Astrocyte (in vitro differentiated cells and primary cell): Measurements from ENCODE around the gene UMOD. TPM values are rescaled to one million over a fixed set of nuclear protein-coding genes. Genes with fewer than 3 reads are reported as not detected.

Experiments used
- DNase-seq: peaks from one replicate; pipeline ENCODE4 v3.0.0-alpha.2; 2010; ENCODE audit warnings: low read depth
- FAIRE-seq: peaks from 2 replicates; lab custom pipeline; 2011; peaks lifted over from hg19 to GRCh38; lab: Jason Lieb, UNC
- H2AFZ ChIP-seq: 2 replicates; pipeline ENCODE4 v1.6.0; 2012; ENCODE audit warnings: low read depth, low read length, inconsistent platforms
- H3K27ac ChIP-seq: 2 replicates; pipeline ENCODE4 v1.5.1; 2011; ENCODE audit warnings: low read depth, low read length, inconsistent platforms
- H3K27me3 ChIP-seq: 2 replicates; pipeline ENCODE4 v1.6.0; 2011; ENCODE audit warnings: low read length, inconsistent platforms; ENCODE audit not compliant: insufficient read depth
- H3K36me3 ChIP-seq: 2 replicates; pipeline ENCODE4 v1.5.1; 2011; ENCODE audit warnings: low read length, inconsistent platforms; ENCODE audit not compliant: insufficient read depth
- H3K4me1 ChIP-seq: 2 replicates; pipeline ENCODE4 v1.5.1; 2011; ENCODE audit warnings: low read length, inconsistent platforms; ENCODE audit not compliant: insufficient read depth
- H3K4me2 ChIP-seq: 2 replicates; pipeline ENCODE4 v1.6.0; 2012; ENCODE audit warnings: low read length, inconsistent platforms
- H3K4me3 ChIP-seq: 2 replicates; pipeline ENCODE4 v1.5.1; 2011; ENCODE audit warnings: low read depth, mild to moderate bottlenecking, low read length, inconsistent platforms; ENCODE audit not compliant: insufficient read depth
- H3K79me2 ChIP-seq: 2 replicates; pipeline ENCODE4 v1.6.0; 2012; ENCODE audit warnings: mild to moderate bottlenecking, low read length, inconsistent platforms; ENCODE audit not compliant: insufficient read depth
- H3K9ac ChIP-seq: 2 replicates; pipeline ENCODE4 v1.6.0; 2012; ENCODE audit warnings: mild to moderate bottlenecking, low read length, inconsistent platforms
- H3K9me3 ChIP-seq: 2 replicates; pipeline ENCODE4 v1.5.1; 2012; ENCODE audit warnings: low read depth, mild to moderate bottlenecking, low read length, inconsistent platforms; ENCODE audit not compliant: insufficient read depth
- H4K20me1 ChIP-seq: 2 replicates; pipeline ENCODE4 v1.6.0; 2012; ENCODE audit warnings: low read length, inconsistent platforms; ENCODE audit not compliant: insufficient read depth
- H3K27ac Mint-ChIP-seq: one replicate; pipeline ENCODE4 v1.8.0; 2021; ENCODE audit warnings: mild to moderate bottlenecking, mixed read lengths; ENCODE audit not compliant: unreplicated experiment
- H3K27me3 Mint-ChIP-seq: one replicate; pipeline ENCODE4 v1.8.0; 2021; ENCODE audit warnings: low read depth, mixed read lengths; ENCODE audit not compliant: unreplicated experiment
- H3K36me3 Mint-ChIP-seq: one replicate; pipeline ENCODE4 v1.8.0; 2021; ENCODE audit warnings: low read depth, mixed read lengths; ENCODE audit not compliant: unreplicated experiment
- H3K4me1 Mint-ChIP-seq: one replicate; pipeline ENCODE4 v1.8.0; 2021; ENCODE audit warnings: low read depth, mixed read lengths; ENCODE audit not compliant: unreplicated experiment
- H3K4me3 Mint-ChIP-seq: one replicate; pipeline ENCODE4 v1.8.0; 2021; ENCODE audit warnings: mild to moderate bottlenecking, moderate library complexity, mixed read lengths; ENCODE audit not compliant: unreplicated experiment
- H3K9me3 Mint-ChIP-seq: one replicate; pipeline ENCODE4 v1.8.0; 2021; ENCODE audit warnings: mild to moderate bottlenecking, mixed read lengths; ENCODE audit not compliant: unreplicated experiment
- CTCF ChIP-seq: IDR thresholded peaks from 2 replicates; pipeline ENCODE4 v1.5.1; 2011; ENCODE audit warnings: low read depth, mild to moderate bottlenecking, inconsistent platforms, low read length, moderate library complexity; ENCODE audit not compliant: insufficient read depth
- EZH2 ChIP-seq: IDR thresholded peaks from 2 replicates; pipeline ENCODE4 v1.6.1; 2012; ENCODE audit warnings: mild to moderate bottlenecking, low read length, inconsistent platforms; ENCODE audit not compliant: insufficient read depth
- total RNA-seq: library from RNA; stranded (reverse); gene quantifications from 2 replicates; pipeline ENCODE4 v1.2.1, GENCODE V29; 2021

Gene UMOD
- total RNA-seq, 1 donor from 2014 or later, result not detected

GRCh38 chr16:20397468-20398074 lies 45.1 kb upstream of the UMOD start:
- Histone ChIP-seq H3K4me1 (no peaks in the 10 kb centered on the region), H3K4me2 (no peak overlapping the region), H2AFZ (no peak overlapping the region), H4K20me1 (no peaks in the 10 kb centered on the region), H3K9me3 (no peaks in the 10 kb centered on the region), H3K36me3 (no peaks in the 10 kb centered on the region), H3K27ac (no peak overlapping the region), H3K79me2 (no peaks in the 10 kb centered on the region), H3K9ac (no peak overlapping the region), H3K27me3 (no peaks in the 10 kb centered on the region), H3K4me3 (no peak overlapping the region)
- H3K27me3 Mint-ChIP-seq, result peaks cover 4% of the 10 kb centered on the region
- H3K27ac Mint-ChIP-seq, result no peak overlapping the region
- no peaks in the 10 kb centered on the region for H3K9me3 Mint-ChIP-seq
- TF ChIP-seq EZH2 (no peak), CTCF (no peak)
- H3K4me1 Mint-ChIP-seq, result peaks cover 6% of the 10 kb centered on the region
- H3K36me3 Mint-ChIP-seq, result no peaks in the 10 kb centered on the region
- H3K4me3 Mint-ChIP-seq, result no peak overlapping the region
- FAIRE-seq (no peak), DNase-seq (no peak)

DNA sequence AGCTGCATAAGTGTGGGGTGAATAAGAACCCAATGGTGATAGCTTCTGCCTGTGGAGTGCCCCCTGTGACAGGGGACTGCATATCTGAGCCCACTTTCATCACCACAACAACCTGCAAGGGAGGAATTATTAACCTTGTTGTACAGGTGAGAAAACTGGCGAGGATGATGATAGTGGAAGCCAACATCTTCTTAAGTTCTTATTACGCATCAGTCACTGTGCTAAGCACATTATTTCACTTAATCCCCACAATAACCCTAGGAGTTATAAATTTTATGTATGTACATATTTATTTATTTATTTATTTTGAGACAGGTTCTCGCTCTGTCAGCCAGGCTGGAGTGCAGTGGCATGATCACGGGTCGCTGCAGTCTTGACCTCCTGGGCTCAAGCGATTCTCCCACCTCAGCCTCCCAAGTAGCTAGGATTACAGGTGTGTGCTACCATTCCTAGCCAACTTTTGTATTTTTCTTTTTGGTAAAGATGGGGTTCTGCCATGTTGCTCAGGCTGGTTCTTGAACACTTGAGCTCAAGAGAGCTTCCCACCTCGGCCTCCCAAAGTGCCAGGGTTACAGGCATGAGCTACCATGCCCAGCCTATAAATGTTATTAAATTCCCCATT lies 44.4 kb upstream of the UMOD start:
- Histone ChIP-seq H4K20me1 (no peaks in the 10 kb centered on the region), H3K36me3 (no peaks in the 10 kb centered on the region), H2AFZ (no peak overlapping the region), H3K4me1 (no peaks in the 10 kb centered on the region), H3K27me3 (no peaks in the 10 kb centered on the region), H3K27ac (no peak overlapping the region), H3K4me2 (no peak overlapping the region), H3K79me2 (no peaks in the 10 kb centered on the region), H3K9ac (no peak overlapping the region), H3K9me3 (no peaks in the 10 kb centered on the region), H3K4me3 (no peak overlapping the region)
- H3K9me3 Mint-ChIP-seq, result no peaks in the 10 kb centered on the region
- no peak overlapping the region for H3K27ac Mint-ChIP-seq
- no peak overlapping the region for H3K4me3 Mint-ChIP-seq
- H3K36me3 Mint-ChIP-seq, result no peaks in the 10 kb centered on the region
- peaks cover 3% of the 10 kb centered on the region for H3K27me3 Mint-ChIP-seq
- no peak for DNase-seq
- H3K4me1 Mint-ChIP-seq, result peaks cover 6% of the 10 kb centered on the region
- TF ChIP-seq EZH2, result no peak
- TF ChIP-seq CTCF, result no peak
- no peak for FAIRE-seq

GRCh38 chr16:20395946-20396345 lies 43.4 kb upstream of the UMOD start:
- FAIRE-seq (no peak), DNase-seq (no peak)
- H2AFZ ChIP-seq, result no peak overlapping the region
- no peaks in the 10 kb centered on the region for H3K4me1 ChIP-seq
- H3K79me2 ChIP-seq, result no peaks in the 10 kb centered on the region
- Mint-ChIP-seq H3K27me3 (peaks cover 3% of the 10 kb centered on the region), H3K4me1 (peaks cover 6% of the 10 kb centered on the region), H3K27ac (no peak overlapping the region), H3K9me3 (no peaks in the 10 kb centered on the region), H3K36me3 (no peaks in the 10 kb centered on the region), H3K4me3 (no peak overlapping the region)
- H3K9me3 ChIP-seq, result no peaks in the 10 kb centered on the region
- H3K4me3 ChIP-seq, result no peak overlapping the region
- no peak overlapping the region for H3K4me2 ChIP-seq
- H4K20me1 ChIP-seq, result no peaks in the 10 kb centered on the region
- no peak overlapping the region for H3K27ac ChIP-seq
- H3K36me3 ChIP-seq, result no peaks in the 10 kb centered on the region
- no peaks in the 10 kb centered on the region for H3K27me3 ChIP-seq
- no peak for TF ChIP-seq EZH2
- TF ChIP-seq CTCF, result no peak
- no peak overlapping the region for H3K9ac ChIP-seq
